ENCODE measurements around the gene LRRIQ1.

- no peak for TF ChIP-seq CTCF (IDR thresholded peaks at IDR 0.05)
- TF ChIP-seq EZH2 (IDR thresholded peaks at IDR 0.05), result no peak
Measured at GRCh38 chr12:85186236-85186635, 150.1 kb downstream of the LRRIQ1 start.
